K562 (cell line): ENCODE data around the gene TPM4. TPM values are rescaled to one million over a fixed set of nuclear protein-coding genes. Genes with fewer than 3 reads are reported as not detected.

ENCODE experiments used
- ATF1 ChIP-seq, 2 experiments: fragments of 450-650 bp in 1 of 2; IDR thresholded peaks; 2 replicates each; pipeline ENCODE4 v1.6.1; 2016; ENCODE audit warnings: missing compliant biosample characterization in 1 of 2, missing genetic modification characterization in 1 of 2
- CBX5 ChIP-seq: IDR thresholded peaks from 2 replicates; pipeline ENCODE4 v1.6.1; 2014; ENCODE audit warnings: low read depth, borderline replicate concordance
- CTBP1 ChIP-seq: fragments of 450-650 bp; IDR thresholded peaks from 2 replicates; pipeline ENCODE4 v1.6.1; 2016; ENCODE audit warnings: borderline replicate concordance
- ETV1 ChIP-seq: fragments of 450-650 bp; conservative IDR thresholded peaks from 2 replicates; pipeline ENCODE4 v1.6.1; 2016; ENCODE audit warnings: missing genetic modification characterization, control low read depth, low read depth, missing compliant biosample characterization
- HDAC1 ChIP-seq, 2 experiments: fragments of 450-650 bp; IDR thresholded peaks; 2 replicates each; pipeline ENCODE4 v1.6.1; 2016 to 2017; ENCODE audit warnings: inconsistent platforms in 1 of 2, mild to moderate bottlenecking in 1 of 2, moderate library complexity in 1 of 2
- HOXB6 ChIP-seq: fragments of 250-450 bp; sonication (Bioruptor Pico); IDR thresholded peaks from 2 replicates; pipeline ENCODE4 v1.5.1; 2022; ENCODE audit warnings: mild to moderate bottlenecking, borderline replicate concordance
- MTA2 ChIP-seq: fragments of 450-650 bp; IDR thresholded peaks from 2 replicates; pipeline ENCODE4 v1.6.1; 2016; ENCODE audit warnings: low read depth
- NFATC3 ChIP-seq: fragments of 450-650 bp; IDR thresholded peaks from 2 replicates; pipeline ENCODE4 v1.6.1; 2017; ENCODE audit warnings: mild to moderate bottlenecking
- NRF1 ChIP-seq, 2 experiments: fragments of 450-650 bp; IDR thresholded peaks in 1 of 2; conservative IDR thresholded peaks in 1 of 2; 2 replicates each; pipeline ENCODE4 v1.6.1; 2014; ENCODE audit warnings: mild to moderate bottlenecking in 2 of 2
- SMAD1 ChIP-seq: fragments of 150-350 bp; IDR thresholded peaks from 2 replicates; pipeline ENCODE4 v1.6.1; 2014; ENCODE audit warnings: low read length, low read depth; ENCODE audit not compliant: partially characterized antibody
- SREBF1 ChIP-seq: fragments of 150-350 bp; IDR thresholded peaks from 2 replicates; pipeline ENCODE4 v1.6.1; 2014; ENCODE audit warnings: antibody characterized with exemption, low read depth, low read length, borderline replicate concordance
- ZNF584 ChIP-seq: fragments of 200-800 bp; sonication (Bioruptor generic); IDR thresholded peaks from 2 replicates; pipeline ENCODE4 v1.6.1; 2016; ENCODE audit warnings: low read depth, mild to moderate bottlenecking, missing genetic modification characterization, missing compliant biosample characterization
- ZNF644 ChIP-seq: fragments of 200-800 bp; sonication (Bioruptor generic); IDR thresholded peaks from 2 replicates; pipeline ENCODE4 v1.6.1; 2016; ENCODE audit warnings: low read depth, missing genetic modification characterization, missing compliant biosample characterization
- polyA plus RNA-seq, 8 experiments: library from polyadenylated mRNA; depleted of rRNA in 4 of 8; stranded (reverse) in 5 of 8; unstranded in 3 of 8; fragments of >200 nt; fragmentation: Nextera tagmentation in 2 of 8; fragmentation: Illumina TruSeq in 1 of 8; extraction: Ambion mirVana in 2 of 8; extraction: Trizol in 1 of 8; gene quantifications; 2 replicates each; pipeline versions ENCODE4 v1.2.1 to v1.2.3, GENCODE V29; 2011 to 2014; ENCODE audit warnings: inconsistent platforms in 1 of 8, missing spikeins in 1 of 8
- total RNA-seq, 7 experiments: library from RNA; depleted of rRNA in 6 of 7; stranded (reverse); fragments of >200 nt in 6 of 7; fragmentation: Illumina TruSeq in 2 of 7; extraction: Trizol in 2 of 7; gene quantifications; 2 replicates each; pipeline versions ENCODE4 v1.2.1 to v1.2.3, GENCODE V29; 2011 to 2021; ENCODE audit warnings: low replicate concordance in 1 of 7
- TF ChIP-seq, protein P1 (sequence below): sonication (generic); formaldehyde crosslinking; IDR thresholded peaks from 2 replicates; pipeline ENCODE4 v1.8.0; 2023; ENCODE audit warnings: mild to moderate bottlenecking, missing genetic modification reagents
- TF ChIP-seq, protein P2 (sequence below): fragments of 250-450 bp; sonication (Bioruptor Pico); IDR thresholded peaks from 2 replicates; pipeline ENCODE4 v1.8.0; 2021; ENCODE audit warnings: borderline replicate concordance, mild to moderate bottlenecking, moderate library complexity; ENCODE audit not compliant: poor library complexity, severe bottlenecking
- TF ChIP-seq, protein P3 (sequence below): fragments of 250-450 bp; sonication (Bioruptor Pico); IDR thresholded peaks from 2 replicates; pipeline ENCODE4 v1.4.0; 2020; ENCODE audit warnings: mild to moderate bottlenecking, moderate library complexity
- TF ChIP-seq, protein P4 (sequence below): fragments of 450-650 bp; IDR thresholded peaks from 2 replicates; pipeline ENCODE4 v1.6.1; 2016

Gene TPM4
- total and polyA plus RNA-seq, 9 of the 15 experiments (the other 6 are each of a cell fraction or from before 2014, with no cell fraction given) = 28.1 to 111 (median 77.4) TPM

DNA sequence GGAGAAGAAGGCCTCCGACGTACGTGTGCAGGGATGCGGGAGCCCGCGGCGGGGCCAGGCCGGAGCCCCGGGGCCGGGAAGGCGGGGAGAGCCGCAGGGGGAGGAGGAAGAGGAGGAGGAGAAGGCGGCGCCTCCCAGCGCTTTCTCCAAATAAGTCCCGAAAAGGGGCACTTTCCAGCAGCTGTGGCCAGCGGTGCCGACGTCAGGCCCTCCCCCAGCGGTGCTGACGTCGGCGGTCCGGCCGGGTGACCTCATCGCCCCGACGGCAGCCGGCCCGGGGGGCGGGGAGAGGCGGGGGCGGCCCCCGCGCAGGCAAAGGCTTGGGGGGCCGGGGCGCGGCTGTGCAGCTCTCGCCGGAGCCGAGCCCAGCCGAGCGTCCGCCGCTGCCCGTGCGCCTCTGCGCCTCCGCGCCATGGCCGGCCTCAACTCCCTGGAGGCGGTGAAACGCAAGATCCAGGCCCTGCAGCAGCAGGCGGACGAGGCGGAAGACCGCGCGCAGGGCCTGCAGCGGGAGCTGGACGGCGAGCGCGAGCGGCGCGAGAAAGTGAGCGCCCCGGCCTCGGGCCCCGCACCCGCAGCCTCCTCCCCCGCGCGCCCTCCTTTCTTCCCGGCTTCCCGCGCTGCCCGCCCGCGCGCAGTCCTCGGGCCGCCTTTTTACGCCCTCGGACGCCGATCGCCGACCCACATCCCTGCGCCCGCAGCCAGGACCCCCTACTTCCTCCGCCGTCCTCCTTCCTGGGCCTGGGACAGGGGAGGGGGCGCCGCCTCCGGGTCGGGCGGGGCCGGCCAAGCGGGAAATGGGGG lies at the start of gene TPM4 (continued):
- TF ChIP-seq, protein P1, sequence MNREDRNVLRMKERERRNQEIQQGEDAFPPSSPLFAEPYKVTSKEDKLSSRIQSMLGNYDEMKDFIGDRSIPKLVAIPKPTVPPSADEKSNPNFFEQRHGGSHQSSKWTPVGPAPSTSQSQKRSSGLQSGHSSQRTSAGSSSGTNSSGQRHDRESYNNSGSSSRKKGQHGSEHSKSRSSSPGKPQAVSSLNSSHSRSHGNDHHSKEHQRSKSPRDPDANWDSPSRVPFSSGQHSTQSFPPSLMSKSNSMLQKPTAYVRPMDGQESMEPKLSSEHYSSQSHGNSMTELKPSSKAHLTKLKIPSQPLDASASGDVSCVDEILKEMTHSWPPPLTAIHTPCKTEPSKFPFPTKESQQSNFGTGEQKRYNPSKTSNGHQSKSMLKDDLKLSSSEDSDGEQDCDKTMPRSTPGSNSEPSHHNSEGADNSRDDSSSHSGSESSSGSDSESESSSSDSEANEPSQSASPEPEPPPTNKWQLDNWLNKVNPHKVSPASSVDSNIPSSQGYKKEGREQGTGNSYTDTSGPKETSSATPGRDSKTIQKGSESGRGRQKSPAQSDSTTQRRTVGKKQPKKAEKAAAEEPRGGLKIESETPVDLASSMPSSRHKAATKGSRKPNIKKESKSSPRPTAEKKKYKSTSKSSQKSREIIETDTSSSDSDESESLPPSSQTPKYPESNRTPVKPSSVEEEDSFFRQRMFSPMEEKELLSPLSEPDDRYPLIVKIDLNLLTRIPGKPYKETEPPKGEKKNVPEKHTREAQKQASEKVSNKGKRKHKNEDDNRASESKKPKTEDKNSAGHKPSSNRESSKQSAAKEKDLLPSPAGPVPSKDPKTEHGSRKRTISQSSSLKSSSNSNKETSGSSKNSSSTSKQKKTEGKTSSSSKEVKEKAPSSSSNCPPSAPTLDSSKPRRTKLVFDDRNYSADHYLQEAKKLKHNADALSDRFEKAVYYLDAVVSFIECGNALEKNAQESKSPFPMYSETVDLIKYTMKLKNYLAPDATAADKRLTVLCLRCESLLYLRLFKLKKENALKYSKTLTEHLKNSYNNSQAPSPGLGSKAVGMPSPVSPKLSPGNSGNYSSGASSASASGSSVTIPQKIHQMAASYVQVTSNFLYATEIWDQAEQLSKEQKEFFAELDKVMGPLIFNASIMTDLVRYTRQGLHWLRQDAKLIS (CRISPR knock-in tag) = no peak; the same call in 1 of the 2 replicates
- TF ChIP-seq ETV1 (tag) = no peak
- TF ChIP-seq CTBP1 = peak; percentile 73; the same call in 1 of the 2 replicates
- TF ChIP-seq ZNF644 = no peak
- TF ChIP-seq, protein P2, sequence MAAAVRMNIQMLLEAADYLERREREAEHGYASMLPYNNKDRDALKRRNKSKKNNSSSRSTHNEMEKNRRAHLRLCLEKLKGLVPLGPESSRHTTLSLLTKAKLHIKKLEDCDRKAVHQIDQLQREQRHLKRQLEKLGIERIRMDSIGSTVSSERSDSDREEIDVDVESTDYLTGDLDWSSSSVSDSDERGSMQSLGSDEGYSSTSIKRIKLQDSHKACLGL (CRISPR knock-in tag) = no peak
- TF ChIP-seq HOXB6 (CRISPR knock-in tag) = no peak
- TF ChIP-seq ZNF584 (CRISPR knock-in tag) = 0 out of 2 replicates have a peak, but pooled peaks have one; percentile 27
- no peak for TF ChIP-seq SMAD1
- TF ChIP-seq, protein P3, sequence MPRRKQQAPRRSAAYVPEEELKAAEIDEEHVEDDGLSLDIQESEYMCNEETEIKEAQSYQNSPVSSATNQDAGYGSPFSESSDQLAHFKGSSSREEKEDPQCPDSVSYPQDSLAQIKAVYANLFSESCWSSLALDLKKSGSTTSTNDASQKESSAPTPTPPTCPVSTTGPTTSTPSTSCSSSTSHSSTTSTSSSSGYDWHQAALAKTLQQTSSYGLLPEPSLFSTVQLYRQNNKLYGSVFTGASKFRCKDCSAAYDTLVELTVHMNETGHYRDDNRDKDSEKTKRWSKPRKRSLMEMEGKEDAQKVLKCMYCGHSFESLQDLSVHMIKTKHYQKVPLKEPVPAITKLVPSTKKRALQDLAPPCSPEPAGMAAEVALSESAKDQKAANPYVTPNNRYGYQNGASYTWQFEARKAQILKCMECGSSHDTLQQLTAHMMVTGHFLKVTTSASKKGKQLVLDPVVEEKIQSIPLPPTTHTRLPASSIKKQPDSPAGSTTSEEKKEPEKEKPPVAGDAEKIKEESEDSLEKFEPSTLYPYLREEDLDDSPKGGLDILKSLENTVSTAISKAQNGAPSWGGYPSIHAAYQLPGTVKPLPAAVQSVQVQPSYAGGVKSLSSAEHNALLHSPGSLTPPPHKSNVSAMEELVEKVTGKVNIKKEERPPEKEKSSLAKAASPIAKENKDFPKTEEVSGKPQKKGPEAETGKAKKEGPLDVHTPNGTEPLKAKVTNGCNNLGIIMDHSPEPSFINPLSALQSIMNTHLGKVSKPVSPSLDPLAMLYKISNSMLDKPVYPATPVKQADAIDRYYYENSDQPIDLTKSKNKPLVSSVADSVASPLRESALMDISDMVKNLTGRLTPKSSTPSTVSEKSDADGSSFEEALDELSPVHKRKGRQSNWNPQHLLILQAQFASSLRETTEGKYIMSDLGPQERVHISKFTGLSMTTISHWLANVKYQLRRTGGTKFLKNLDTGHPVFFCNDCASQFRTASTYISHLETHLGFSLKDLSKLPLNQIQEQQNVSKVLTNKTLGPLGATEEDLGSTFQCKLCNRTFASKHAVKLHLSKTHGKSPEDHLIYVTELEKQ (CRISPR knock-in tag) = no peak
- TF ChIP-seq SREBF1 = no peak
- TF ChIP-seq, protein P4, sequence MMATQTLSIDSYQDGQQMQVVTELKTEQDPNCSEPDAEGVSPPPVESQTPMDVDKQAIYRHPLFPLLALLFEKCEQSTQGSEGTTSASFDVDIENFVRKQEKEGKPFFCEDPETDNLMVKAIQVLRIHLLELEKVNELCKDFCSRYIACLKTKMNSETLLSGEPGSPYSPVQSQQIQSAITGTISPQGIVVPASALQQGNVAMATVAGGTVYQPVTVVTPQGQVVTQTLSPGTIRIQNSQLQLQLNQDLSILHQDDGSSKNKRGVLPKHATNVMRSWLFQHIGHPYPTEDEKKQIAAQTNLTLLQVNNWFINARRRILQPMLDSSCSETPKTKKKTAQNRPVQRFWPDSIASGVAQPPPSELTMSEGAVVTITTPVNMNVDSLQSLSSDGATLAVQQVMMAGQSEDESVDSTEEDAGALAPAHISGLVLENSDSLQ = no peak
- no peak for TF ChIP-seq CBX5
- no peak for TF ChIP-seq HDAC1 (IDR thresholded peaks at IDR 0.05)
- no peak for TF ChIP-seq ATF1 (CRISPR knock-in tag; IDR thresholded peaks at IDR 0.05)
- peak; percentile 97 for TF ChIP-seq ATF1 (tag; IDR thresholded peaks at IDR 0.05)
- TF ChIP-seq NFATC3 = no peak
- peak; percentile 74 to 79; a peak in 3 of 4 replicates for TF ChIP-seq NRF1 (conservative IDR thresholded peaks at IDR 0.05 in 1 of 2, IDR thresholded peaks at IDR 0.05 in 1 of 2)
- no peak for TF ChIP-seq MTA2
